Measurements from ENCODE around the gene MOSPD3.

DNA sequence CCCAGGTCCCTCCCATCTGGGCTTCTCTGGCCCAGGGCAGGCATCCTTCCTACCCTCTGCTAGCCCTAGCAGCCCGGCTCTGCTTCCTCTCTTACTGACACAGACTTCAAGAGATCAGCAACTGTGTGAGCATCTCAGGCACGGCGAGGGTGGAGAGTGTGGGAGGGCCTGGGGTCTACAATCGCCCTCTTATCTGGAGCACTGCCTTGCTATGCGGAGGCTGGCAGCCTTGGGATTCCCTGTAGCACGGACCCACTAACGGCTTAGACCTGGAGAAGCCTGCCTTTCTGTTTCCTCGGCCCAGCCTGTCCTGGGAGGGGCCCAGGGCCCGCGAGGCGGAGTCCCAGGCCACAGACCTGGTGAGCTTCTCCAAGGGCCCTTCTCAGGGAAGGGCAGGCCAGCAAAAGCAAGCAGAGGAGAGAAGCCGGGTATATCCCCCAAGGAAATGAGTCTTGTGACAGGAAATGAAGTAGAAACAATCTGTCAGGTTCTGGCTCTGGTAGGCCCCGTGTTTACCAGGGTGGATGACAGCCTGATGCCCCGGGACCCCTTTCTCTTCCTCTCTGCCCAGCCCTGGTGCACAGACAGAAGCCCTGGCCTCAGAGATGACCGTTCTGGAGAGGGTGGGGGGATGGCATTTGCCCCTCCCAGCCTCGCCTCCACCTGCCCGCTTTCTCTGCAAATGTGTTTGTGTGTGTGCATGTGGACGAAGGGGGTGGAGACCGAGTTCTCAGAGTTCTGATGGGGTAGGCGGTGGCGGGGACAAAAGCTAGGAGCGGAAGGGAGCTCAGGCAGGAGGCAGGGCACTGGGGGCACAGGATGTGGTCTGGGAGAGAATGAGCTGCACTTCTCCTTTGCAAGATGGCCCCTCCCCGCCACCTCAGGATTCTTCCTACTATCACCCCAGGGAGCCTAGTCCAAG is 28.9 kb upstream of the MOSPD3 start:
- TF ChIP-seq, protein P1, sequence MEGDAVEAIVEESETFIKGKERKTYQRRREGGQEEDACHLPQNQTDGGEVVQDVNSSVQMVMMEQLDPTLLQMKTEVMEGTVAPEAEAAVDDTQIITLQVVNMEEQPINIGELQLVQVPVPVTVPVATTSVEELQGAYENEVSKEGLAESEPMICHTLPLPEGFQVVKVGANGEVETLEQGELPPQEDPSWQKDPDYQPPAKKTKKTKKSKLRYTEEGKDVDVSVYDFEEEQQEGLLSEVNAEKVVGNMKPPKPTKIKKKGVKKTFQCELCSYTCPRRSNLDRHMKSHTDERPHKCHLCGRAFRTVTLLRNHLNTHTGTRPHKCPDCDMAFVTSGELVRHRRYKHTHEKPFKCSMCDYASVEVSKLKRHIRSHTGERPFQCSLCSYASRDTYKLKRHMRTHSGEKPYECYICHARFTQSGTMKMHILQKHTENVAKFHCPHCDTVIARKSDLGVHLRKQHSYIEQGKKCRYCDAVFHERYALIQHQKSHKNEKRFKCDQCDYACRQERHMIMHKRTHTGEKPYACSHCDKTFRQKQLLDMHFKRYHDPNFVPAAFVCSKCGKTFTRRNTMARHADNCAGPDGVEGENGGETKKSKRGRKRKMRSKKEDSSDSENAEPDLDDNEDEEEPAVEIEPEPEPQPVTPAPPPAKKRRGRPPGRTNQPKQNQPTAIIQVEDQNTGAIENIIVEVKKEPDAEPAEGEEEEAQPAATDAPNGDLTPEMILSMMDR (IDR thresholded peaks at IDR 0.05), result no peak
- TF ChIP-seq POLR2A (IDR thresholded peaks at IDR 0.05) (no peak), POLR2AphosphoS5 (IDR thresholded peaks at IDR 0.05) (no peak)
